NT2/D1 (cell line): Measurements from ENCODE around the gene FOXP1.
A peak's percentile ranks its signal among the peaks of the same experiment; 100 is the strongest.

Source experiments
- DNase-seq: peaks from one replicate; pipeline ENCODE4 v3.0.0-alpha.2; 2011; ENCODE audit warnings: low read depth, low spot score
- H3K27me3 ChIP-seq: 2 replicates; pipeline ENCODE4 v1.6.0; 2011; ENCODE audit warnings: mild to moderate bottlenecking; ENCODE audit not compliant: insufficient read length, insufficient read depth
- H3K36me3 ChIP-seq: 2 replicates; pipeline ENCODE4 v1.6.1; 2011; ENCODE audit warnings: mild to moderate bottlenecking, low read length, mixed read lengths; ENCODE audit not compliant: insufficient read depth, insufficient read length
- H3K4me1 ChIP-seq: 2 replicates; pipeline ENCODE4 v1.5.1; 2011; ENCODE audit not compliant: insufficient read depth, insufficient read length
- H3K4me3 ChIP-seq: 2 replicates; pipeline ENCODE4 v1.5.1; 2011; ENCODE audit warnings: low read depth; ENCODE audit not compliant: insufficient read length
- H3K9ac ChIP-seq: 2 replicates; pipeline ENCODE4 v1.6.0; 2011; ENCODE audit warnings: low read depth; ENCODE audit not compliant: insufficient read length
- H3K9me3 ChIP-seq: 2 replicates; pipeline ENCODE4 v1.5.1; 2011; ENCODE audit warnings: mild to moderate bottlenecking, low read length; ENCODE audit not compliant: insufficient read depth
- SUZ12 ChIP-seq: IDR thresholded peaks from 2 replicates; pipeline ENCODE4 v1.6.1; 2011; ENCODE audit not compliant: insufficient read length, insufficient read depth; ENCODE audit errors: extremely low read depth
- YY1 ChIP-seq: IDR thresholded peaks from 2 replicates; pipeline ENCODE4 v1.6.1; 2011; ENCODE audit not compliant: insufficient read length, insufficient read depth
- ZNF274 ChIP-seq: IDR thresholded peaks from 2 replicates; pipeline ENCODE4 v1.6.1; 2011; ENCODE audit warnings: mild to moderate bottlenecking, low read depth, low read length

The FOXP1 gene

GRCh38 chr3:71129611-71130431, 453.7 kb downstream of the FOXP1 start:
- no peaks in the 10 kb centered on the region for H3K9me3 ChIP-seq
- no peak for DNase-seq
- TF ChIP-seq YY1 (no peak), ZNF274 (no peak), SUZ12 (no peak)
- no peaks in the 10 kb centered on the region for H3K36me3 ChIP-seq
- H3K27me3 ChIP-seq: no peaks in the 10 kb centered on the region
- H3K4me1 ChIP-seq: no peaks in the 10 kb centered on the region
- peak overlapping the region; percentile 57 for H3K9ac ChIP-seq
- peak overlapping the region; percentile 19 for H3K4me3 ChIP-seq

GRCh38 chr3:71128961-71129360, 454.6 kb downstream of the FOXP1 start:
- Histone ChIP-seq H3K9me3 (no peaks in the 10 kb centered on the region), H3K27me3 (no peaks in the 10 kb centered on the region), H3K9ac (no peak overlapping the region), H3K36me3 (no peaks in the 10 kb centered on the region), H3K4me3 (no peak overlapping the region), H3K4me1 (no peaks in the 10 kb centered on the region)
- no peak for TF ChIP-seq SUZ12
- no peak for DNase-seq

GRCh38 chr3:71127844-71128243, 455.7 kb downstream of the FOXP1 start:
- no peaks in the 10 kb centered on the region for H3K4me1 ChIP-seq
- H3K36me3 ChIP-seq: no peaks in the 10 kb centered on the region
- H3K9me3 ChIP-seq: no peaks in the 10 kb centered on the region
- DNase-seq: no peak
- H3K9ac ChIP-seq: no peak overlapping the region
- no peaks in the 10 kb centered on the region for H3K27me3 ChIP-seq
- no peak overlapping the region for H3K4me3 ChIP-seq
- TF ChIP-seq SUZ12 (no peak), YY1 (no peak), ZNF274 (no peak)

GRCh38 chr3:71127052-71127831, 456.3 kb downstream of the FOXP1 start:
- Histone ChIP-seq H3K9ac (no peak overlapping the region), H3K36me3 (no peaks in the 10 kb centered on the region), H3K4me3 (no peak overlapping the region), H3K4me1 (no peaks in the 10 kb centered on the region), H3K9me3 (no peaks in the 10 kb centered on the region), H3K27me3 (no peaks in the 10 kb centered on the region)
- TF ChIP-seq ZNF274 (no peak), YY1 (no peak), SUZ12 (no peak)
- no peak for DNase-seq

GRCh38 chr3:71125738-71126137, 457.8 kb downstream of the FOXP1 start:
- no peaks in the 10 kb centered on the region for H3K4me1 ChIP-seq
- TF ChIP-seq ZNF274: no peak
- no peak for TF ChIP-seq YY1
- no peak for TF ChIP-seq SUZ12
- no peaks in the 10 kb centered on the region for H3K36me3 ChIP-seq
- H3K9me3 ChIP-seq: no peaks in the 10 kb centered on the region
- no peaks in the 10 kb centered on the region for H3K27me3 ChIP-seq
- no peak for DNase-seq
- H3K4me3 ChIP-seq: no peak overlapping the region
- H3K9ac ChIP-seq: no peak overlapping the region

- Histone ChIP-seq H3K4me3 (no peak overlapping the region), H3K27me3 (no peaks in the 10 kb centered on the region), H3K9me3 (no peaks in the 10 kb centered on the region), H3K9ac (no peak overlapping the region), H3K36me3 (no peaks in the 10 kb centered on the region), H3K4me1 (no peaks in the 10 kb centered on the region)
- TF ChIP-seq ZNF274 (no peak), SUZ12 (no peak), YY1 (no peak)
- DNase-seq: no peak
Measured at GRCh38 chr3:71124048-71124447, 459.5 kb downstream of the FOXP1 start.

- Histone ChIP-seq H3K36me3 (no peaks in the 10 kb centered on the region), H3K27me3 (no peaks in the 10 kb centered on the region), H3K9me3 (no peaks in the 10 kb centered on the region), H3K9ac (no peak overlapping the region), H3K4me3 (no peak overlapping the region), H3K4me1 (no peaks in the 10 kb centered on the region)
- no peak for DNase-seq
- no peak for TF ChIP-seq ZNF274
- TF ChIP-seq SUZ12: no peak
- TF ChIP-seq YY1: no peak
Measured at GRCh38 chr3:71122641-71123040, 460.9 kb downstream of the FOXP1 start.
